T-cell (primary cell): ENCODE results near the gene CNTNAP2. TPM values are rescaled to one million over a fixed set of nuclear protein-coding genes. Genes with fewer than 3 reads are reported as not detected.

Experiments used
- ATAC-seq, 4 experiments: fragments of 200-7000 bp in 3 of 4; fragments of 150-1000 bp in 1 of 4; cut with Tn5 transposase; replicated peaks in 1 of 4; 1 replicate in 3 of 4; 2 replicates in 1 of 4; pipeline ENCODE4 v1.10.0; 2021; ENCODE audit warnings: moderate library complexity in 3 of 4, mild to moderate bottlenecking in 2 of 4, moderate number of reproducible peaks in 1 of 4
- CTCF ChIA-PET, 2 donors: fragments of 300-600 bp; sonication (Branson Sonifier 250); formaldehyde crosslinking; loops; one replicate each; lab custom pipeline; 2022; ENCODE audit warnings: antibody characterized with exemption in 2 of 2; lab: Charles Lee
- POLR2A ChIA-PET, 2 donors: fragments of 300-600 bp; sonication (Branson Sonifier 250); formaldehyde crosslinking; loops; one replicate each; lab custom pipeline; 2022; ENCODE audit warnings: antibody characterized with exemption in 2 of 2; lab: Charles Lee
- DNase-seq, 35 experiments: peaks; one replicate each; pipeline versions ENCODE4 v3.0.0 to v3.0.0-alpha.2; 2013 to 2023
- H3K27ac ChIP-seq: one replicate; pipeline ENCODE4 v1.5.1; 2013; ENCODE audit warnings: low read length
- H3K27me3 ChIP-seq, 2 experiments: replicated peaks in 1 of 2; 1 replicate in 1 of 2; 2 replicates in 1 of 2; pipeline versions ENCODE4 v1.6.1 to v1.7.0; 2013; ENCODE audit warnings: low read length in 1 of 2, mixed read lengths in 1 of 2; ENCODE audit not compliant: control insufficient read depth in 2 of 2, insufficient read depth in 2 of 2; ENCODE audit errors: extremely low read depth in 1 of 2
- H3K36me3 ChIP-seq, 2 donors: 1 replicate in 1 of 2; 2 replicates in 1 of 2; pipeline versions ENCODE4 v1.6.1 to v1.7.0; 2013; ENCODE audit warnings: low read length in 1 of 2; ENCODE audit not compliant: control insufficient read depth in 2 of 2, insufficient read depth in 1 of 2; ENCODE audit errors: extremely low read depth in 1 of 2
- H3K4me1 ChIP-seq, 2 experiments: 1 replicate in 1 of 2; 2 replicates in 1 of 2; pipeline versions ENCODE4 v1.6.1 to v1.7.0; 2013; ENCODE audit warnings: low read length in 2 of 2, mixed read lengths in 1 of 2; ENCODE audit not compliant: insufficient read depth in 2 of 2, control insufficient read depth in 1 of 2; ENCODE audit errors: extremely low read depth in 1 of 2
- H3K4me3 ChIP-seq, 2 donors: 1 replicate in 1 of 2; 2 replicates in 1 of 2; pipeline versions ENCODE4 v1.5.1 to v1.7.0; 2013; ENCODE audit warnings: mild to moderate bottlenecking in 2 of 2, low read length in 1 of 2, moderate library complexity in 1 of 2; ENCODE audit not compliant: control insufficient read depth in 1 of 2; ENCODE audit errors: extremely low read depth in 1 of 2
- H3K9me3 ChIP-seq: 2 replicates; pipeline ENCODE4 v1.7.0; 2013
- H3K27ac Mint-ChIP-seq, 2 donors: one replicate each; pipeline ENCODE4 v1.8.0; 2020 to 2021; ENCODE audit warnings: mild to moderate bottlenecking in 2 of 2, mixed read lengths in 2 of 2
- H3K27me3 Mint-ChIP-seq, 2 donors: one replicate each; pipeline ENCODE4 v1.8.0; 2021 to 2022; ENCODE audit warnings: mixed read lengths in 2 of 2
- H3K36me3 Mint-ChIP-seq: one replicate; pipeline ENCODE4 v1.8.0; 2021; ENCODE audit warnings: mixed read lengths
- H3K4me1 Mint-ChIP-seq, 3 donors: one replicate each; pipeline ENCODE4 v1.8.0; 2020 to 2022; ENCODE audit warnings: mixed read lengths in 3 of 3, mild to moderate bottlenecking in 1 of 3
- H3K4me3 Mint-ChIP-seq, 3 donors: one replicate each; pipeline ENCODE4 v1.8.0; 2020 to 2022; ENCODE audit warnings: mild to moderate bottlenecking in 3 of 3, mixed read lengths in 3 of 3, moderate library complexity in 3 of 3
- H3K9me3 Mint-ChIP-seq, 3 donors: one replicate each; pipeline ENCODE4 v1.8.0; 2020 to 2022; ENCODE audit warnings: mixed read lengths in 3 of 3
- WGBS: methylation state at CpG from one replicate; pipeline ENCODE4 v1.1.5; 2013; ENCODE audit warnings: missing lambda C conversion rate; ENCODE audit not compliant: insufficient coverage; 5-methylcytosine and 5-hydroxymethylcytosine counted together
- total RNA-seq, 35 experiments: library from RNA in 6 of 35; stranded (reverse) in 6 of 35; fragments of 120-200 nt in 1 of 35; gene quantifications; one replicate each; pipeline versions ENCODE4 v1.2.1 to v1.2.4 and lab custom pipeline; 2013 to 2026

CNTNAP2 gene
- total RNA-seq, 5 donors from 2014 or later (not counting 1 experiment from before 2014, with no cell fraction given), result 0.15 to 0.72 (median 0.21) TPM

DNA sequence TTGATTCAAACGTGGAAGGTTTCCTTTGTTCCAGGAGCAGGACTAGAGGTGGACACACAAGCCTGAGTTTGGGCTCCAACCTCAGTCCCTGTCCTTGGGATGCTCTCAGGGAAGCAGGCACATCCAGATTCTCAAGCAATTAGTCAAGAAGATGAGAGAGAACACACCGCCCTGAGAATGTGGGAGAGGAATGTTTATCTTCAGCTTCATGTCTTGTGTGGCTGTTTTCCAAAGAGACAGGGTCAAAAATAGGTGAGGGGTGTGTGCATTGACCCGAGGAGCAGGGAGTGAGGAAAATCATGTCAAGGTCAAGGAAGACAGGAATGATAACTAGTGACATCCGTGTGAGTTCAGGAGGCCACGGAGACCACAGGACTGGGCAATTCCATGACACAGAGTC, 2001.8 kb downstream of the CNTNAP2 start:
- no peaks in the 10 kb centered on the region for H3K4me1 ChIP-seq
- ATAC-seq (no peak), DNase-seq (no peak)
- POLR2A ChIA-PET, result no interaction called here
- no peak overlapping the region for H3K27ac ChIP-seq
- Mint-ChIP-seq H3K36me3 (no peaks in the 10 kb centered on the region), H3K9me3 (peaks cover 0 to 7% (median 0%) of the 10 kb centered on the region in 3 donors), H3K27me3 (peaks cover 0 to 2% of the 10 kb centered on the region in 2 donors), H3K27ac (no peak overlapping the region), H3K4me1 (no peaks in the 10 kb centered on the region), H3K4me3 (no peak overlapping the region)
- H3K27me3 ChIP-seq, result peaks cover 0 to 7% of the 10 kb centered on the region in 2 experiments
- no peak overlapping the region for H3K4me3 ChIP-seq
- H3K9me3 ChIP-seq, result no peaks in the 10 kb centered on the region
- WGBS, result 63% methylated on average over 4 of the region's 5 CpGs
- CTCF ChIA-PET, result no interaction called here
- no peaks in the 10 kb centered on the region for H3K36me3 ChIP-seq

DNA sequence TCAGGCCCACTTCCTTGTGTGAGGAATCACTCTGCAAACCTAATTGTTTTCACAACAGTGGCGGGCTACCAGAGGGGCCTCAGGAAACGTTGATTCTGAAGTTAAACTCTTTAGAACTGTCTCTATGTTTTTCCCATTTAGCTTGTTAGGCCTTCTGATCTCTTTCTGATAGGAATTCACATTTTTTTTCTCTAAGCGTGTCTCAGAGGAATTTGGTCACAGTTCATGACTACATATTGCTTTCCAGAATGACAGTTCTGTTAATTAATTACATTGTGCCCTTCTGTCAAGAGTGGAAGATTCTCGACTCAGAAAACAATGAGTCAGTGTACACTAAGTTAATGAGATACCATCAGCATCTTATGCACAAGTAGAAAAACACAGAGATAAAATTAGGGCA, 2004.8 kb downstream of the CNTNAP2 start:
- Mint-ChIP-seq H3K27ac (no peak overlapping the region), H3K4me3 (no peak overlapping the region), H3K9me3 (peaks cover 0 to 11% (median 4%) of the 10 kb centered on the region in 3 donors), H3K4me1 (no peaks in the 10 kb centered on the region), H3K36me3 (no peaks in the 10 kb centered on the region), H3K27me3 (peaks cover 0 to 2% of the 10 kb centered on the region in 2 donors)
- ATAC-seq (no peak), DNase-seq (no peak)
- peaks cover 0 to 5% of the 10 kb centered on the region in 2 experiments for H3K27me3 ChIP-seq
- ChIA-PET POLR2A (no interaction called here), CTCF (no interaction called here)
- no peaks in the 10 kb centered on the region for H3K4me1 ChIP-seq
- H3K9me3 ChIP-seq, result no peaks in the 10 kb centered on the region
- no CpG with 5 or more reads among the region's 4 CpGs for WGBS
- H3K36me3 ChIP-seq, result no peaks in the 10 kb centered on the region
- H3K4me3 ChIP-seq, result no peak overlapping the region
- no peak overlapping the region for H3K27ac ChIP-seq

DNA sequence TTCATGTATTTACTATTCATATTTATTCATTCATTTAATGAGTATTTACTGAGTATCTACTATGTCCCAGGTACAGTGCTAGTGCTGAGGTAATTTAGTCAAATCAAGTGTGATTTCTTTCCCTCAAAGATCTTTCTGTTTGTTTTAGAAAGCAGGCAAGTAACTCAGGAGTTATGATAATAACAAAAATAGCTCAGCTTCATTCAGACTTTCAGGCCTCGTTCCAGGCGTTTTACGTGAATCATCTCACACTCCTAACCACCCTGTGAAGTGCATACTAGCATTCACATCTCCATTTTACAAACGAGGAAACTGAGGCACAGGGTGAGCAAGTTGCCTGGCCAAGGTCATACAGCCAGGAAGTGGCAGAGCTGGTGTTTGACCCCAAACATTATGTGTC, 2005.2 kb downstream of the CNTNAP2 start:
- peaks cover 0 to 13% (median 4%) of the 10 kb centered on the region in 3 donors for H3K9me3 Mint-ChIP-seq
- H3K27ac Mint-ChIP-seq, result peak overlapping the region in 1 of 2 donors; percentile 29
- Histone ChIP-seq H3K9me3 (no peaks in the 10 kb centered on the region), H3K36me3 (no peaks in the 10 kb centered on the region), H3K27ac (no peak overlapping the region), H3K27me3 (peaks cover 0 to 5% of the 10 kb centered on the region in 2 experiments), H3K4me3 (no peak overlapping the region), H3K4me1 (no peaks in the 10 kb centered on the region)
- no peak overlapping the region for H3K4me3 Mint-ChIP-seq
- no peaks in the 10 kb centered on the region for H3K4me1 Mint-ChIP-seq
- DNase-seq (no peak), ATAC-seq (no peak)
- H3K36me3 Mint-ChIP-seq, result no peaks in the 10 kb centered on the region
- POLR2A ChIA-PET, result no interaction called here
- 100% methylated on average over 3 of the region's 4 CpGs for WGBS
- H3K27me3 Mint-ChIP-seq, result peaks cover 0 to 2% of the 10 kb centered on the region in 2 donors
- CTCF ChIA-PET, result no interaction called here

- no peaks in the 10 kb centered on the region for H3K36me3 ChIP-seq
- H3K27ac Mint-ChIP-seq, result no peak overlapping the region
These were observed 2007.9 kb downstream of the CNTNAP2 start for GRCh38 chr7:148124477-148124876.

GRCh38 chr7:148127374-148127773, 2010.8 kb downstream of the CNTNAP2 start:
- no peaks in the 10 kb centered on the region for H3K36me3 Mint-ChIP-seq
- ChIA-PET CTCF (no interaction called here), POLR2A (no interaction called here)
- no CpG with 5 or more reads among the region's 1 CpG for WGBS
- no peak overlapping the region for H3K27ac Mint-ChIP-seq
- peaks cover 0 to 13% (median 4%) of the 10 kb centered on the region in 3 donors for H3K9me3 Mint-ChIP-seq
- peaks cover 0 to under 1% of the 10 kb centered on the region in 2 experiments for H3K27me3 ChIP-seq
- no peaks in the 10 kb centered on the region for H3K36me3 ChIP-seq
- no peaks in the 10 kb centered on the region for H3K4me1 Mint-ChIP-seq
- ATAC-seq (no peak), DNase-seq (no peak)
- H3K4me3 ChIP-seq, result no peak overlapping the region
- no peaks in the 10 kb centered on the region for H3K27me3 Mint-ChIP-seq
- no peaks in the 10 kb centered on the region for H3K9me3 ChIP-seq
- no peak overlapping the region for H3K4me3 Mint-ChIP-seq
- no peak overlapping the region for H3K27ac ChIP-seq
- no peaks in the 10 kb centered on the region for H3K4me1 ChIP-seq

More at GRCh38 chr7:148124477-148124876, 2007.9 kb downstream of the CNTNAP2 start:
- Histone ChIP-seq H3K9me3 (no peaks in the 10 kb centered on the region), H3K27ac (no peak overlapping the region), H3K27me3 (peaks cover 0 to 5% of the 10 kb centered on the region in 2 experiments), H3K4me1 (no peaks in the 10 kb centered on the region), H3K4me3 (no peak overlapping the region)
- WGBS, result 71% methylated on average over 4 of the region's 5 CpGs
- no peak for ATAC-seq
- POLR2A ChIA-PET, result no interaction called here
- Mint-ChIP-seq H3K4me3 (no peak overlapping the region), H3K9me3 (peaks cover 0 to 13% (median 4%) of the 10 kb centered on the region in 3 donors), H3K27me3 (peaks cover 0 to 2% of the 10 kb centered on the region in 2 donors), H3K4me1 (no peaks in the 10 kb centered on the region), H3K36me3 (no peaks in the 10 kb centered on the region)
- CTCF ChIA-PET, result no interaction called here
- DNase-seq, result no peak

- Mint-ChIP-seq H3K27ac (no peak overlapping the region), H3K36me3 (no peaks in the 10 kb centered on the region), H3K9me3 (peaks cover 0 to 7% (median 4%) of the 10 kb centered on the region in 3 donors), H3K27me3 (no peaks in the 10 kb centered on the region), H3K4me3 (no peak overlapping the region), H3K4me1 (no peaks in the 10 kb centered on the region)
- Histone ChIP-seq H3K27ac (no peak overlapping the region), H3K27me3 (no peaks in the 10 kb centered on the region), H3K36me3 (no peaks in the 10 kb centered on the region), H3K9me3 (no peaks in the 10 kb centered on the region), H3K4me3 (no peak overlapping the region), H3K4me1 (no peaks in the 10 kb centered on the region)
- POLR2A ChIA-PET, result no interaction called here
- no peak for DNase-seq
- 37% methylated on average over 2 of the region's 6 CpGs for WGBS
- no peak for ATAC-seq
- CTCF ChIA-PET, result no interaction called here
These were observed 2012.4 kb downstream of the CNTNAP2 start for GRCh38 chr7:148129023-148129422.

DNA sequence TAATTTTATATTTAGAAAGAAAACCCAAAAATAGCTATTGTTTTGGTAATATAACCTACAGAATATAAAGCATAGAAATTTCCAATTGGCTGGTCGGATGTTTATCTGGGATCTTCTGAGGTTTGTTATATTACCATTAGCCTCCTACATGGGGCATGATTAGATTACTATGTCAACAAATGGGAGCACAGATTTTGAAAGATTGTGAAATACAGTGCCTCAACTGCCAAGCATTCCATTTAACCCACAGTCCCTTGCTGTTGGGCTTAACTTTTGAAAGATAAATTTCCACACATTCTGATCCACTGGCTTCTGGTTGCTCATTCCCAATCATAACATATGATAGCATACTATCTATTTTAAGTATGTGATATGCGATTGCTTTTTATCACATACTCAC, 2018.5 kb downstream of the CNTNAP2 start:
- Mint-ChIP-seq H3K27me3 (no peaks in the 10 kb centered on the region), H3K4me1 (no peaks in the 10 kb centered on the region), H3K36me3 (no peaks in the 10 kb centered on the region), H3K4me3 (no peak overlapping the region), H3K9me3 (peaks cover 0 to 6% (median 0%) of the 10 kb centered on the region in 3 donors), H3K27ac (no peak overlapping the region)
- ChIA-PET CTCF (no interaction called here), POLR2A (no interaction called here)
- no peak for DNase-seq
- no CpG with 5 or more reads among the region's 2 CpGs for WGBS
- Histone ChIP-seq H3K27me3 (peaks cover 0 to 2% of the 10 kb centered on the region in 2 experiments), H3K4me3 (no peak overlapping the region), H3K36me3 (no peaks in the 10 kb centered on the region), H3K9me3 (no peaks in the 10 kb centered on the region), H3K27ac (no peak overlapping the region), H3K4me1 (no peaks in the 10 kb centered on the region)
- no peak for ATAC-seq
